Upper lobe of left lung (tissue), 4 donors: Measurements from ENCODE around the gene NHSL2.

Experiments
- EP300 ChIP-seq, 4 donors: sonication (generic); formaldehyde crosslinking; IDR thresholded peaks; one replicate each; pipeline ENCODE4 v1.5.1; 2017; ENCODE audit warnings: antibody characterized with exemption in 4 of 4, control low read depth in 2 of 4
- POLR2A ChIP-seq, 4 donors: fragments of 450-650 bp; IDR thresholded peaks; one replicate each; pipeline ENCODE4 v1.5.1; 2016 to 2017; ENCODE audit warnings: antibody characterized with exemption in 4 of 4, mild to moderate bottlenecking in 2 of 4
- POLR2AphosphoS5 ChIP-seq, 2 donors: sonication (generic); formaldehyde crosslinking; IDR thresholded peaks; one replicate each; pipeline ENCODE4 v1.5.1; 2017; ENCODE audit warnings: antibody characterized with exemption in 2 of 2
- TF ChIP-seq, protein P1 (sequence below), 6 experiments: fragments of 450-650 bp in 4 of 6; fragments of 200-600 bp in 2 of 6; sonication (generic) in 2 of 6; IDR thresholded peaks; one replicate each; pipeline ENCODE4 v1.5.1; 2016 to 2019; ENCODE audit warnings: antibody characterized with exemption in 6 of 6

- TF ChIP-seq, protein P1, sequence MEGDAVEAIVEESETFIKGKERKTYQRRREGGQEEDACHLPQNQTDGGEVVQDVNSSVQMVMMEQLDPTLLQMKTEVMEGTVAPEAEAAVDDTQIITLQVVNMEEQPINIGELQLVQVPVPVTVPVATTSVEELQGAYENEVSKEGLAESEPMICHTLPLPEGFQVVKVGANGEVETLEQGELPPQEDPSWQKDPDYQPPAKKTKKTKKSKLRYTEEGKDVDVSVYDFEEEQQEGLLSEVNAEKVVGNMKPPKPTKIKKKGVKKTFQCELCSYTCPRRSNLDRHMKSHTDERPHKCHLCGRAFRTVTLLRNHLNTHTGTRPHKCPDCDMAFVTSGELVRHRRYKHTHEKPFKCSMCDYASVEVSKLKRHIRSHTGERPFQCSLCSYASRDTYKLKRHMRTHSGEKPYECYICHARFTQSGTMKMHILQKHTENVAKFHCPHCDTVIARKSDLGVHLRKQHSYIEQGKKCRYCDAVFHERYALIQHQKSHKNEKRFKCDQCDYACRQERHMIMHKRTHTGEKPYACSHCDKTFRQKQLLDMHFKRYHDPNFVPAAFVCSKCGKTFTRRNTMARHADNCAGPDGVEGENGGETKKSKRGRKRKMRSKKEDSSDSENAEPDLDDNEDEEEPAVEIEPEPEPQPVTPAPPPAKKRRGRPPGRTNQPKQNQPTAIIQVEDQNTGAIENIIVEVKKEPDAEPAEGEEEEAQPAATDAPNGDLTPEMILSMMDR (IDR thresholded peaks at IDR 0.05) = no peak
- TF ChIP-seq POLR2A (IDR thresholded peaks at IDR 0.05) (no peak), POLR2AphosphoS5 (IDR thresholded peaks at IDR 0.05) (no peak), EP300 (IDR thresholded peaks at IDR 0.05) (no peak)
Measured at GRCh38 chrX:71949363-71949762, 38.7 kb downstream of the NHSL2 start.
